NCI-H1694 (cell line): Measurements from ENCODE around the gene ARHGEF28.

Experiments used
- DNase-seq: peaks from one replicate; lab custom pipeline; 2025; lab: John Stamatoyannopoulos, UW

The ARHGEF28 gene

GRCh38 chr5:73901043-73901442 is 275.0 kb downstream of the ARHGEF28 start:
- no peak for DNase-seq

DNA sequence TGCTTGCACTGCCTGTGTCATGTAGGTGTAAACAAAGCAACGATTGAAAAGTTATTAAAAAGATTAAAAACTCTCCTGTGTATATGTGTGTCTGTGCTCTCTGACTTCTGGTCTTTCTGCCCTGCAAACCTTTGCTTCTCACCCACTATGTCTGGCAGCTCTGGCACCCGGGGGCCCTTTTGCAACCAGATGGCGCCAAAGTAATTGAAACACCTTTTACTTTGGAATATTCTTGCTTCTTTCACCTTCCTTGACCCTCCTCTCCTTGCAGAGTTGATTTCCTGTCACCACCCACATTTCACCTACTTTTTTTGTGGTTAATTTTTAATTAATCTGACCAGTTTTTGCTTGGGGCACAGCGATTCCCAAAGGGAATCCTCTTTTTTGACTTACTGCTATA is 275.5 kb downstream of the ARHGEF28 start:
- DNase-seq = no peak

- peak; percentile 95 for DNase-seq
Measured at GRCh38 chr5:73902327-73903051, 276.5 kb downstream of the ARHGEF28 start.

- DNase-seq = no peak
Measured at GRCh38 chr5:73903169-73903568, 277.2 kb downstream of the ARHGEF28 start.

DNA sequence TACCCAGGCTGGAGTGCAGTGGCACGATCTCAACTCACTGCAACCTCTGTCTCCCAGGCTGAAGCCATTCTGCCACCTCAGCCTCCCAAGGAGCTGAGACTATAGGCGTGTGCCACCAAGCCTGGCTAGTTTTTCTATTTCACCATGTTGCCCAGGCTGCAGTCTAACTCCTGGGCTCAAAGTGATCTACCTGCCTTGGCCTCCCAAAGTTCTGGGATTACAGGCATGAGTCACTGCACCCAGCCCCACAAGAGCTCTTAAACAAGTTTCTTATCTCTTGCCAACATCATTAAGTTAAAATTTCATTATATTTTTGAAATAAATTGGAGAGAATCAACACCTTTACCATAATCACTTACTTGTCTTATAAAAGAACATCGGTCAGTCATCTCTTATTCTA is 280.3 kb downstream of the ARHGEF28 start:
- DNase-seq = no peak

DNA sequence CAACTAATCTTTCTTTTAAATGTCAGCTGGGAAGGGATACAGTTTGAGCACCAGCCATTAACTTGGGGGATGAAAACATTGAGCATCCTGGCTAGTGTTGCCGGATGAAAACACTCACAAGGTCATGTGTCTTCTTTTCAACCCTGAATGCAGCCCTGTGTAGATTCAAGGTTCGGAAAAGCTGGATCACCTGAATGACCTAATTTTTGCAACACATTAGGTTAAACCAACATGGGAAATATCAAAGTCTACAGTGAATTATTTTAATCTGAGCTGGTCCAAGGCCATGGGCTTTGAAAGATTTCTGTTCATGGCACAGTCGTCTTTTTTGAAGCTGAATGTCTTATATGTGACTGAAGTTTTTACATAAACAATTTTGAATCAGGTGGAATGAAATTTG is 281.2 kb downstream of the ARHGEF28 start:
- no peak for DNase-seq

DNA sequence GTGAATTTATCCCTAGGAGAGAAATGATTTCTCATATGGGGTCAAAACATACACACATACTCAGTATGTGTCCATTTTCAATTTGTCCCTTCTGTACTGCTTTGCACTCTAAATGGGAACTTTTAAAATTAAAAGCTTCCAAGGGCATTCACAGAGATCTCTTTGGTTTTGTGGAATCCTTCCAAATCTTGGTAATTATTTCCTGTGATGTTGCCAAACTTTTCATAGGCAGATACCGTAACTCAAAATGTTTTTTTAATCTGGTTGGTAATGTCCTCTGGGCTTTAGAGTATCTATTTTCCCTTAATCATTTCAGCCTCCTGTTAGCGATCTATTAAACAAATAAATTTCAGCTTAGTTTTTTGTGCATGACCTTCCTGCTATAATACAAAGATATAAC is 282.4 kb downstream of the ARHGEF28 start:
- no peak for DNase-seq

GRCh38 chr5:73908846-73909245 is 282.9 kb downstream of the ARHGEF28 start:
- no peak for DNase-seq

GRCh38 chr5:73909474-73909873 is 283.5 kb downstream of the ARHGEF28 start:
- DNase-seq = no peak

DNA sequence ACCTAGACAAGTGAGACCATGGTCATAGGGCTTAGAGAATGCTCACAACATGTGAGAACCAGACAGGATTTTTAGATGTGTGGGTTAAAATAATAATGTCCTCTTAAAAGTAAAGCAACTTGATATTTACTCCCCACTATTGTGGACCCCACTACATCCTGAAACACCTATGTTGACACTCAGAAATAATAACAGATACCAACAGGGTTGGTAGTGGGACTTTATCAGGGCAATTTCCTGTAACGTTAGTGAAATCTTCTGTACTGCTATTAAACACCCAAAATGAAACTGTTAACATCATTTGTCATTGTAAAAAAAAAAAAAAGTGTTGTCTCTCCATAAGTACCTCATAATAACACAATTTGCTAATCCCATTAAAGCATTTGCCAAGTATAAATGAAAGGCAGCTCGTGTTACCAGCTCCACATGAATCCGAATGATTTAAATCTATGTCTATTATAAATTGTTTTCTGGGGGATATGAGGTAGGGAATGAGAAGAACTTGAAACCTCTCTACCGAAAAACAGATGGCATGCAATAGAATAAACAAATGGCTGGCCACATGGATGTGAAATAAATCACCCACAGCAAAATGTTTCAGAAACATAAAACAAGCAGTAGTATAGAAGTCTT is 285.9 kb downstream of the ARHGEF28 start:
- DNase-seq = peak; percentile 93

GRCh38 chr5:73912821-73913271 is 286.9 kb downstream of the ARHGEF28 start:
- no peak for DNase-seq

DNA sequence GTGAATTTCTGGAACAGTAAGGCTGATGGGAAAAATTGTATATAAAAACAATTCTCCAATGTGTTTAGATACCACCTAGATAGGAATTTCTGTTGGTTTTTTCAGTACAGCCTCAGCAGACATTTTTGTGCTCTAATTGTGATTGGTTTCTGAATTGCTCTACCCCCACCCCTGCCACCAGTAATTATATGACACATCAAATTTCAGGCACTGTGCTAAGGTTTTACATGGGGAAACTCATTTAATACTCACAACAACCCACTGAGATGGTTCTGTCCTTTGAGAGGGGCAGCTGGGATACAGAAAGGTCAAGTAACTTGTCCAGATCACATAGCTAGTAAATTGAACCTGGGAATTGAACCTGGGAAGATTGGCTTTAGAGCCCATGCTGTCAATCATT is 288.0 kb downstream of the ARHGEF28 start:
- DNase-seq = no peak

GRCh38 chr5:73915345-73915744 is 289.3 kb downstream of the ARHGEF28 start:
- DNase-seq = no peak

GRCh38 chr5:73917433-73917832 is 291.4 kb downstream of the ARHGEF28 start:
- peak; percentile 83 for DNase-seq

GRCh38 chr5:73917891-73918290 is 291.9 kb downstream of the ARHGEF28 start:
- DNase-seq = no peak

DNA sequence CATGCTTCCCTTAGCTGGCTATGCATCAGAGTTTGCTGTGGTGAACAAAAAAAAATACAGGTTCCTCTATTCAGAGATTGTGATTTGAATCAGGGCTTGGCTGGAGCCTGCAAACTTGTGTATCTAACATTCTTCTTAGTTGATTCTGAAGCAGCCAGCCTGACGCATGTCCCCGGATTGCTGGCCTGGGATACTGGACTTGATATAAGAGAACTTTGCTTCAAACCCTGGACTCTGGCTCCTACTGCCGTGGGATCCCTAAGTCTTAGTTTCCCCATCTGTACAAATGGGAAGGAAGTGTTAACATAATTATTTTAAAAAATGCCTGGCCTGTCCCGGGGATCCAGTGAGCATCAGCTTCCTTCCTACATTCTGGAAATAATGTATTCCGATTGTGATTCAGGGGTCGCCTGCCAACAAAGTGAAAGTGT is 292.8 kb downstream of the ARHGEF28 start:
- DNase-seq = no peak

- DNase-seq = no peak
Measured at GRCh38 chr5:73921741-73922140, 295.7 kb downstream of the ARHGEF28 start.

DNA sequence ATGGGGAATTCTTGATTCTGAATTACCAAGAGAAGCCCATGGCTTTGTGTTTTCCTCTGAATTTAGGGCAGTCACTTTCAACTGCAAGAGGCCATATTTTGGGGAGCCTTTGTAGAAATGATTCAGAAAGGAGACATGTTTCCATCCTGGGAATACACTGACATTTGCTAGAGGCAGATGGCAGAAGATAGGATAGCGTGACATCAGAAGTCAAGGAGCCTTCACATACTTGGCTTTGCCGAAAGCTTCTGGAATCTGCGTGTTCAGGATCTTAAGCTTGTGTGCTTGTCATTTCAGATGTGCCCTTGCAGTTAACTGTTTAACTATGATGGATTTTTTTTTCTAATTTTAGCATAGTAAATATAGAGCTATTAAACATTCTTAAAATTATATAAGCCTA is 296.2 kb downstream of the ARHGEF28 start:
- DNase-seq = no peak

DNA sequence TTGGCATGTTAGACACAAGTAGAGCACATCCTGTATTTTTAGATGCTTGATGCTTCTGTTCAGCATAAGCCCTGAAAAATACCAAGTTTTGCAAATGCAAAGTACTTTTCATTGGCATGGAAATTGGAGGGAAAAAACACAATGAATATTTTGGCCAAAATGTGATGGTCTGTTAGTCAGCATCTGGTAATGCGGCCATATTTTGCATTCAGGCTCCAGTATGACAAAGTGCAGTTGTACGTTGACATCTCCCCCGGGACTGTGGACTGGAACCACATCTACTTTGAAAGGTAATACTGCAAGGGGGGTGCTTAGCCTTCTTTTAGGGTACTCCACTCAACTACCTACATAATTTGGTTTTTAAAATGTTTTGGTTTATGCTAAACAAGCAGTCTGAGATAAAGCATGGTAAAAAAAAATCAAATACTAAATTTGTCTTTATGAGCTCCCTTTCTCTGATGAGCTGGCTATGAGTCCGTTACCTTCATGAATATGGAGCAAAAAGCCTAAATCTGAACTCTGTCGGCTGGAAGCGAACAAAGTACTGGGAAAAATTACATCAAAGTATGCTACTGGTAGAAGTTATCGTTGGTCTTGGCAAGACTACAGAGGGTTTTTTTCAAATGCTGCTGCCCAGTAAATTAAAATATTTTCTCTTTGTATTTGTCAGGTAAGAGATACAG is 297.0 kb downstream of the ARHGEF28 start:
- DNase-seq = no peak

GRCh38 chr5:73928476-73929070 is 302.6 kb downstream of the ARHGEF28 start:
- no peak for DNase-seq

GRCh38 chr5:73935719-73936118 is 309.7 kb downstream of the ARHGEF28 start:
- DNase-seq = no peak

- DNase-seq = no peak
Measured at GRCh38 chr5:73938280-73938937, 312.4 kb downstream of the ARHGEF28 start.
